H9 (cell line): ENCODE results near the gene PLCH1. TPM values are rescaled to one million over a fixed set of nuclear protein-coding genes. Genes with fewer than 3 reads are reported as not detected.

Experiments used
- DNase-seq: peaks from one replicate; pipeline ENCODE4 v3.0.0-alpha.2; 2017
- H2AFZ ChIP-seq: one replicate; pipeline ENCODE4 v1.6.1; 2013; ENCODE audit warnings: mild to moderate bottlenecking, low read length, control low read depth, moderate library complexity
- H2AK5ac ChIP-seq: 2 replicates; pipeline ENCODE4 v1.6.1; 2013; ENCODE audit warnings: low read length, control low read depth, mixed read lengths; ENCODE audit not compliant: insufficient read length
- H2BK120ac ChIP-seq: one replicate; pipeline ENCODE4 v1.6.1; 2013; ENCODE audit warnings: low read depth, mild to moderate bottlenecking, low read length, control low read depth, inconsistent platforms; ENCODE audit not compliant: poor library complexity, severe bottlenecking
- H2BK12ac ChIP-seq: 2 replicates; pipeline ENCODE4 v1.6.1; 2013; ENCODE audit warnings: low read length, control low read depth, mixed read lengths, low read depth; ENCODE audit not compliant: insufficient read length
- H2BK15ac ChIP-seq: 2 replicates; pipeline ENCODE4 v1.6.1; 2013; ENCODE audit warnings: low read depth, low read length, control low read depth
- H2BK20ac ChIP-seq: one replicate; pipeline ENCODE4 v1.6.1; 2013; ENCODE audit warnings: low read depth, mild to moderate bottlenecking, low read length, control low read depth, inconsistent platforms; ENCODE audit not compliant: poor library complexity, severe bottlenecking
- H2BK5ac ChIP-seq: 2 replicates; pipeline ENCODE4 v1.6.1; 2013; ENCODE audit warnings: low read length, control low read depth, mixed read lengths; ENCODE audit not compliant: insufficient read length
- H3K14ac ChIP-seq: 2 replicates; pipeline ENCODE4 v1.6.1; 2013; ENCODE audit warnings: low read length, control low read depth; ENCODE audit not compliant: insufficient read depth
- H3K18ac ChIP-seq: 2 replicates; pipeline ENCODE4 v1.6.1; 2013; ENCODE audit warnings: low read depth, mild to moderate bottlenecking, mixed read lengths, low read length, control low read depth; ENCODE audit not compliant: insufficient read length
- H3K23ac ChIP-seq: 2 replicates; pipeline ENCODE4 v1.6.1; 2013; ENCODE audit warnings: low read length, control low read depth, mixed read lengths, low read depth; ENCODE audit not compliant: insufficient read length
- H3K23me2 ChIP-seq: 2 replicates; pipeline ENCODE4 v1.6.1; 2013; ENCODE audit warnings: low read depth, mild to moderate bottlenecking, mixed read lengths, low read length, control low read depth; ENCODE audit not compliant: insufficient read length, poor library complexity, severe bottlenecking
- H3K27ac ChIP-seq: 2 replicates; pipeline ENCODE4 v1.5.1; 2013; ENCODE audit warnings: low read length, control low read depth, mixed read lengths, low read depth; ENCODE audit not compliant: insufficient read length
- H3K27me3 ChIP-seq: 2 replicates; pipeline ENCODE4 v1.6.1; 2013; ENCODE audit warnings: low read length, control low read depth, inconsistent platforms; ENCODE audit not compliant: insufficient read depth
- H3K4ac ChIP-seq: 2 replicates; pipeline ENCODE4 v1.6.1; 2013; ENCODE audit warnings: low read depth, mild to moderate bottlenecking, control low read depth, inconsistent platforms, low read length, moderate library complexity
- H3K4me1 ChIP-seq: 2 replicates; pipeline ENCODE4 v1.6.1; 2013; ENCODE audit warnings: low read length, control low read depth, inconsistent platforms; ENCODE audit not compliant: insufficient read depth
- H3K4me2 ChIP-seq: 2 replicates; pipeline ENCODE4 v1.6.1; 2013; ENCODE audit warnings: low read length, control low read depth, mixed read lengths; ENCODE audit not compliant: insufficient read length, insufficient read depth
- H3K56ac ChIP-seq: 2 replicates; pipeline ENCODE4 v1.6.1; 2013; ENCODE audit warnings: low read depth, mild to moderate bottlenecking, mixed read lengths, low read length, control low read depth; ENCODE audit not compliant: insufficient read length
- H3K79me1 ChIP-seq: 2 replicates; pipeline ENCODE4 v1.6.1; 2013; ENCODE audit warnings: low read depth, mild to moderate bottlenecking, moderate library complexity, low read length, control low read depth, inconsistent platforms; ENCODE audit not compliant: insufficient read depth, poor library complexity, severe bottlenecking
- H3K79me2 ChIP-seq: 2 replicates; pipeline ENCODE4 v1.6.1; 2013; ENCODE audit warnings: low read length, control low read depth, inconsistent platforms; ENCODE audit not compliant: insufficient read depth
- H3K9ac ChIP-seq: 2 replicates; pipeline ENCODE4 v1.6.1; 2013; ENCODE audit warnings: low read length, control low read depth, mixed read lengths; ENCODE audit not compliant: insufficient read length; ENCODE audit errors: extremely low read depth
- H3K9me3 ChIP-seq: one replicate; pipeline ENCODE4 v1.6.1; 2013; ENCODE audit warnings: low read depth, low read length, inconsistent platforms; ENCODE audit not compliant: control insufficient read depth
- H3T11ph ChIP-seq: one replicate; pipeline ENCODE4 v1.6.1; 2013; ENCODE audit warnings: mild to moderate bottlenecking, low read length, control low read depth, inconsistent platforms
- H4K20me1 ChIP-seq: one replicate; pipeline ENCODE4 v1.6.1; 2013; ENCODE audit not compliant: control insufficient read depth, insufficient read length, insufficient read depth
- H4K5ac ChIP-seq: 2 replicates; pipeline ENCODE4 v1.6.1; 2013; ENCODE audit warnings: low read depth, mild to moderate bottlenecking, mixed read lengths, low read length, control low read depth; ENCODE audit not compliant: insufficient read length
- H4K8ac ChIP-seq: replicated peaks from 2 replicates; pipeline ENCODE4 v1.6.1; 2013; ENCODE audit warnings: low read length, control low read depth, mixed read lengths, low read depth; ENCODE audit not compliant: insufficient read length
- H4K91ac ChIP-seq: 2 replicates; pipeline ENCODE4 v1.6.1; 2013; ENCODE audit warnings: low read depth, mild to moderate bottlenecking, moderate library complexity, mixed read lengths, low read length, control low read depth; ENCODE audit not compliant: insufficient read length
- H3K27ac Mint-ChIP-seq, 3 experiments: 2 replicates in 2 of 3; 3 replicates in 1 of 3; pipeline ENCODE4 v1.8.0; 2020 to 2021; ENCODE audit warnings: mixed read lengths in 3 of 3, mild to moderate bottlenecking in 1 of 3, moderate library complexity in 1 of 3
- H3K27me3 Mint-ChIP-seq: 2 replicates; pipeline ENCODE4 v1.8.0; 2021; ENCODE audit warnings: low read depth, mild to moderate bottlenecking, moderate library complexity, mixed read lengths
- H3K36me3 Mint-ChIP-seq, 3 experiments: 2 replicates in 2 of 3; 3 replicates in 1 of 3; pipeline ENCODE4 v1.8.0; 2020 to 2021; ENCODE audit warnings: low read depth in 3 of 3, mixed read lengths in 3 of 3; ENCODE audit not compliant: insufficient read depth in 1 of 3
- H3K4me1 Mint-ChIP-seq, 2 experiments: 2 replicates each; pipeline ENCODE4 v1.8.0; 2020; ENCODE audit warnings: mixed read lengths in 2 of 2
- H3K4me3 Mint-ChIP-seq, 2 experiments: 2 replicates in 1 of 2; 3 replicates in 1 of 2; pipeline ENCODE4 v1.8.0; 2020 to 2021; ENCODE audit warnings: mild to moderate bottlenecking in 2 of 2, mixed read lengths in 2 of 2, moderate library complexity in 1 of 2
- H3K9me3 Mint-ChIP-seq, 2 experiments: 2 replicates in 1 of 2; 3 replicates in 1 of 2; pipeline ENCODE4 v1.8.0; 2020; ENCODE audit warnings: mild to moderate bottlenecking in 2 of 2, mixed read lengths in 2 of 2, moderate library complexity in 1 of 2
- CTCF ChIP-seq: fragments of 200-600 bp; sonication (generic); conservative IDR thresholded peaks from 3 replicates; pipeline ENCODE4 v1.8.0; 2021; ENCODE audit warnings: antibody characterized with exemption, mild to moderate bottlenecking
- WGBS: extraction: QIAGEN DNeasy Blood & Tissue Kit; methylation state at CpG from one replicate; pipeline ENCODE4 v1.1.7; 2013; ENCODE audit warnings: missing lambda C conversion rate, low lambda C conversion rate, mixed read lengths; ENCODE audit not compliant: insufficient read length; ENCODE audit errors: extremely low coverage; 5-methylcytosine and 5-hydroxymethylcytosine counted together
- total RNA-seq: library from RNA; stranded (reverse); gene quantifications from 2 replicates; pipeline ENCODE4 v1.2.1, GENCODE V29; 2021

Gene PLCH1
- total RNA-seq, 1 experiment from 2014 or later: 19.0 TPM

GRCh38 chr3:155635056-155635455 is 109.8 kb downstream of the PLCH1 start:
- H3K4me2 ChIP-seq: no peak overlapping the region
- no peaks in the 10 kb centered on the region for H3K79me2 ChIP-seq
- H3K79me1 ChIP-seq: no peaks in the 10 kb centered on the region
- no peak overlapping the region for H2BK5ac ChIP-seq
- Mint-ChIP-seq H3K36me3 (peaks cover 5 to 6% (median 5%) of the 10 kb centered on the region in 3 experiments; a peak in 2 of 7 replicates), H3K27me3 (no peaks in the 10 kb centered on the region), H3K27ac (no peak overlapping the region; a peak in 1 of 7 replicates), H3K4me3 (no peak overlapping the region), H3K9me3 (no peaks in the 10 kb centered on the region), H3K4me1 (peaks cover 26 to 29% of the 10 kb centered on the region in 2 experiments)
- no peak for DNase-seq
- no peaks in the 10 kb centered on the region for H3K23me2 ChIP-seq
- TF ChIP-seq CTCF: no peak
- no peak overlapping the region for H3K9ac ChIP-seq
- H3K23ac ChIP-seq: no peak overlapping the region
- H3K9me3 ChIP-seq: no peaks in the 10 kb centered on the region
- no peaks in the 10 kb centered on the region for H4K20me1 ChIP-seq
- no peak overlapping the region for H3K18ac ChIP-seq
- H3K14ac ChIP-seq: no peak overlapping the region
- no peak overlapping the region for H2BK15ac ChIP-seq
- H2BK12ac ChIP-seq: no peak overlapping the region
- WGBS: no CpG with 5 or more reads among the region's 1 CpG
- no peak overlapping the region for H2AK5ac ChIP-seq
- no peak overlapping the region for H3K27ac ChIP-seq
- H2BK120ac ChIP-seq: no peak overlapping the region
- H3K27me3 ChIP-seq: no peaks in the 10 kb centered on the region
- no peak overlapping the region for H4K91ac ChIP-seq
- no peak overlapping the region for H3K4ac ChIP-seq
- no peak overlapping the region for H2BK20ac ChIP-seq
- peaks cover 4% of the 10 kb centered on the region; the same call in 1 of the 2 replicates for H3K4me1 ChIP-seq
- no peak overlapping the region for H4K5ac ChIP-seq
- H2AFZ ChIP-seq: no peak overlapping the region
- no peak overlapping the region for H3T11ph ChIP-seq
- no peak overlapping the region for H3K56ac ChIP-seq
- H4K8ac ChIP-seq: no peak overlapping the region
